Kidney glomerular epithelial cell (primary cell): Measurements from ENCODE around the gene DPP6.

ENCODE experiments used
- DNase-seq: peaks from one replicate; lab custom pipeline; 2025; lab: John Stamatoyannopoulos, UW

Gene DPP6

DNA sequence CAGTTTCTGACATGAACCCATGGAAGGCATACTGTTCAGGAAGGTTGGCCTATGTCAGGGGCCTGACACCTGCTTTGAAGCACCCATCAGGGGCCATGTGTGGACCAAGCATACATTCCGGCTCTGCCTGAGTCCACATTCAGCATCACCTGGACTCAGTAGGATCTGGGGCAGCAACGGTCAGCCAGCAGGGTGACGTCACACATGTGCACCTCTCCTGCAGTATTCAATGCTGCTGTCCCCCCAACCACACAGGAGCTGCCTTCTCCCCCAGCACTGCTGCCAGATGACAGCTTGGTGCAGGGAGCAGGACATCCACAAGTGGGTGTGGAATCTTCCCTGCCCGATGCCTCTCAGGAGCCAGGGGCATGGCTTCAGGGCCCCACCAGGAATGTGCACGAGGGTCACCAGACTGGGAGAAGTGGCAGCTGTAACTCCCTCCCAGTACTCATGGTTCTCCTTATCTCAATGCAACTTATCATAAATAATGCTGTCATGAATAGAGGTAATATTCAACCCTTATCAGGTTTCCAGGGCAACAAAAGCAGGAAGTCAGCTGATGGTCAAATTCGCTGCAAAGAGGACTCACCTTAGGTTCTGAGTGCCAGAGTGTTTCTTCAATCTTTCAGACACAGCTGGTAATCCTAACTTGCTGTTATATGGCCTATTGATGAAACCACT lies 657.8 kb downstream of the DPP6 start:
- no peak for DNase-seq

DNA sequence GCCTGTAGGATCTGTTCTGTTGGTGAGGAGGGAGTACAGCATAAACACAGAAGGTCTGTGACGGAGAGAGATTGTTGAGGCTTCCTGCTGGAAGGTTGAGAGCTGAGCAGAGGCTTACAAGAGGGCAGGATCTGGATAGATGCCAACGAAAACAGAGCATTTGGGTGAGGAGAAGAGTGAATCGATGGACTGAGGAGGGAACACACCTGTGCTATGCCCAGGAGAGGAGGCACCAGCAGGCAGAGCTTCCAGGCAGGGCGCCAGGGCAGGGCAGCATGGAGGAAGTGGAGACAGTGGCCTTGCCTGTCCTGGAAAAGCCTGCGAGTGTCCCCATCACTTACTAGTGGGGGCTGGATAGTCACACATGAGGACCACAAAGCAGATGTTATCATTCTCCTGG lies 667.8 kb downstream of the DPP6 start:
- no peak for DNase-seq

DNA sequence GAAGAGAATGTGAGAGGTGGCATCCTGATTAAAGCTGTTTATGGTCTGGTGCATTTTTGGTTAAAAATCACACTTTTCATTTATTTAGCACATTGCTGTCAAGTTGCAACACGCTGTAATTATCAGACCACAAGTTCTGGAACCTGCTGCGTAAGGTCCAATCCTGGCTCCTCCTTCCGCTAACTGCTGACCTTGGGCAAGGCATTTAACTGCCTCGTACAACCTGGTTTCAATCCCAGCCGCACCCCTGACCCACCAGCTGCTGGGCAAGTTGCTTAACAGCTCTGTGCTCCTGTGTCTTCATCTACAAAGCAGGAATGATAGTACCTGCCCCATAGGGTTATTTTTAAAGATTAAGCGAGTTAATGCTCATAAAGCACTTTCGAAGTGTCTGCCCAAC lies 668.9 kb downstream of the DPP6 start:
- DNase-seq: no peak

DNA sequence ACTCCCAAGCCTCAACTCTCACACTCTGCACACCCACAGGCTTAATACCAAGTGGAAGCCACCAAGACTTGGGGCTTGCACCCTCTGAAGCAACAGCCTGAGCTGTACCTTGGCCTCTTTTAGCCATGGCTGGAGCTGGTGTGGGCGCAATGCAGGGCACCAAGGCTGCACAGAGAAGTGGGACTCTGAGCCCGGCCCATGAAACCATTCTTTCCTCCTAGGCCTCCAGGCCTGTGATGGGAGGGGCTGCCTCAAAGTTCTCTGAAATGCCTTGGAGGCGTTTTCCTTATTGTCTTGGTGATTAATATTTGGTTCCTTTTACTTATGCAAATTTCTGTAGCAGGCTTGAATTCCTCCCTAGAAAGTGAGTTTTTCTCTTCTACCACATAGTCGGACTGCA lies 674.2 kb downstream of the DPP6 start:
- no peak for DNase-seq

DNA sequence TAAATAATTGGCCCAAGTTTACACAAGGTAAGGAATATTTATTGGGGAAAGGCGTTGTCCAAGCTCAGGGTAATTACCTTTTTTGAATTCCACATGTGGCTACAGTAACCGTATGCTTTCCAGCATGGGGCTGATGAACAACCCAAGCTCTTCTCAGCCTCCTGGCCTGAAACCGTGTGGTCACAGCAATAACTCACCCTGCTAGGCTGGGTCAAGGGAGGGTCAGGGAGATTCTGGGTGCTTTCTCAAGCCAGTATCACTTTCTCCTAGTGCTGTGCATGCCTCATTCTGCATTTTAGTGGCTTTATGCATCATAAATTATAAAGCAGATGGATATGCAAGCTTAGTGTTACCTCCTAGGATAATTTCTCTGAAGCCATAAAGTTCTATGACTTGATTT lies 676.9 kb downstream of the DPP6 start:
- DNase-seq: no peak

DNA sequence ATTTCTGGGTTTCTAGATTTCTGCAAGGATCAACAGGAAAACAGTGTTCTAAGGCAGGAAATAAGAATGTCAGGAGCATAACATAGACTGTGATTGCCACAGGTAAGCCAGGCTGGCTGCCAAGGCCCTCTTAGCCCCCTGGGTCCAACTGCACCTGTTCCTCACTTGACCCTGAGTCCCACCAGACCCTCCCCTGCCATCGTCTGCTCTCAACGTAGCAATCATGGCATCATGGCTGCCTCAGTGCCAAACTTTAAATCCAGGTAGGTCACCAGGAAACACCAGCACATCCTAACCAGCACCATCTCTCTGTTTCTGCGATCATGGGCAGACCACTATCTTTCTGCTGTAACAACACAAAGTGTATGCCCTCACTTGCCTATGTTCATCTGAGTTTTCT lies 683.6 kb downstream of the DPP6 start:
- no peak for DNase-seq

DNA sequence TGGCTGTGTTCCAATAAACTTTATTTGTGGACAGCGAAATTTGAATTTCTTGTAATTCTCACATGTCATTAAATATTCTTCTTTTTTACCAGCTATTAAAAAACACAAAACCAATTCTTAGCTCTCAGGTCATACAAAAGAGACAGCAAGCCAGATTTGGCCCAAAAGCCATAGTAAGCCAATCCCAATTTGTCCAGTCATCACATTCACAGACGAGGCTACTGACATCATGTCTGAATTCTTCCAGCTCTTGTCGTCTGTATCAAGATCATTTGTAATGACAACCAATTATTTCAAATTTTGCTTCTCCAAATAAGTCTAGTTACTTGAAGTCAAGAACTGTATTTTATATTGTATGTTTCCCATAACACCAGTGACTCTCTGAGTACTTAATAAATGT lies 684.2 kb downstream of the DPP6 start:
- DNase-seq: no peak

DNA sequence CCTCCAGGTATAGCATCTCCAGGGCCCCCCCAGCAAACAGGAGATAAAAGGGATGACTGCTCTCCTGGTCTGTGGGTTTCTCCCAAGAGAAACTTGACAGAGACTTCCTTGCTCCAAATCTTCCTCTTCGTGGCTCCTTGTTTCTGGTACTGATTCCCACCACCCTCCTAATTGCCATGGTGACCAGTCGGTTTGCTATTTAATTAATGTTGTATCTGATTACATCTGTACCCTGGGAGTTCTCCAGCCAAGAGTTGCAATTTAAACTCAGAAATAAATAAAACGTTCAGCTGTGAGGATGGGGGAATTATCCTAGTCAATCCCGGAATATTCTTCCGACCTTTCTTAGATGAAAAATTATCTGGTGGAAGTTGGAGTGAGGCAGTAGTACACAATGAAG lies 686.0 kb downstream of the DPP6 start:
- no peak for DNase-seq

DNA sequence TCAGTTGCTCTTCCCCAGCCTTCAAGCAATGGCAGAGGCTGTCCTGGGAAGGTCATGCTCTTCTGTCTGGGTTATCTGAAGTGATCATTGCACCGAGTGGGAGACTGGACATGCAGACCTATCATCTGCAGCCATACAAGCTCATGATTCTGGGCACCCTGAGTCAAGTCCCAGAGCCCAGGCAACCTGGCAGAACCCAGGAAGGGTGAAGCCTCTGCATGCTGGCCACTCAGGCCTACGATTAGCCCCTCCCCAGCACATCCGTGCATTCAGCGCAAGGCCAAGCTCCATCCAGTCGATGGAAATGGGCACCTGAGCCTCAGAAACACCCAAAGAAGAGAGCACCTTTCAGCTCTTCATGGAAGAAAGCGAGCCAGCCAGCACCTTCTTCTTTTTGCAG lies 688.9 kb downstream of the DPP6 start:
- no peak for DNase-seq

DNA sequence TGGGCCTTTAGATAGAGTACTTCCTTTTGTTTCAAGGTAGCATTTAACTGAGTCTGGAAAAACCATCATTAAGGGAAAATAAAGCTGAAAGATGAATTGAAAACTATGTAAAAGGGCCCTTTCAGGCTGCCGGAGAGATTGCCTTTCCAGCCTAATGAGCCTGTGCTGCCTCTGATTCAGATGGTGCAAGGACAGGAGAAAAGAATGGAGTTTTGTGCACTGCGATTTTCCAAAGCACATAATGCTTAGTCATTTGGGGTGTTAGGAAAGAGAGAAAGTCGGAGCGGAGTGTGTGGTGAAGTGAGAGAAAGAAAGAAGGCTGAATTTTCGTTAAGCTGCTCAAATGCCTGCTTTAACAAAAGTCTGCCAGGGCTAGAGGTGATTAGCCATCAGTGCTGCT lies 691.0 kb downstream of the DPP6 start:
- no peak for DNase-seq

DNA sequence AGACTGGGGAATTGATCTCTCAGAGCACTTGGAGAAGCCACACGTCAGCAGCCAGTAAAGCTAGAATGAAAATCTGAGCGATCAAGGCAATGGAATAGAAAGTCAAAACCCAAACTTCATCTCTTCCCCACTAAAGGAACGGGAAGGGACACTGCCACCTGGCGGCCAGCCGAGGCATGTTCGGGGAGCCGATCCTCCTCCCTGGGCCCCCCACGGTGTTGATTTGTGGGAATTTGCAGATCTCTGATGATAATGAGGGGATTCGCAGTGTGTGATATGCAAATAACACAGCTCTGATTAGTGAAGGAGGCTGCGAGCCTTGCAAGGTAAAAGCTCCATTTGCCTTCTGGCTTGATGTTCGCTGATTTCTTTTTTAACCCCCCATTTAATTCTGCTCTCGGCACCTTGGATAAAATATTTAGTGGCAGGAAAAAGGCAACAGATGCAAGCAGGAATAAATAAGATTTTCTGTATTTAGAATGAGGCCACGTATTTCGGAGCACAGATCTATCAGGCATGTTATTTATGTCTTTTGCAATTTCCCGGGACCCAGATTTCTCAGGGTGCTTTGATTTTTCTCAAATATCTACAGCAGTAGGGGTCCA lies 692.2 kb downstream of the DPP6 start:
- DNase-seq: no peak

DNA sequence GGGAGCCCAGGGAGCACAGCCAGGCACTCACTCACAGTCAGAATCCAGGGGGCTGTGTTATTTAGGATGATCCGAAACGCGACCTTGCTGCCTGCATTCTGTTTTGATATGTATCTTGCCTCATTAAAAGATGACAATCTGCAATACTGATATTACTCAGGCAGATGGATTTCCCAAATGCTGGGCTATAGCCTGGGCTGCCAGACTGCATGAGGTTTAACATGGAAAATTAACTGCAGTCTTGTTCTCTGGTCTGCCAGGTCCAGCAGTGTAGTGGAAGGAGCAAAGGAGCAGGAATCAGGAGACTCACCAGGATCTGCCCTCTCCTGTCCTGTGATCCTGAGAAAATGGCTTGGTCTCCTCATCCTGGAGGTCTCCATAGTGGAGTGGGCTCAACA lies 692.7 kb downstream of the DPP6 start:
- DNase-seq: no peak

DNA sequence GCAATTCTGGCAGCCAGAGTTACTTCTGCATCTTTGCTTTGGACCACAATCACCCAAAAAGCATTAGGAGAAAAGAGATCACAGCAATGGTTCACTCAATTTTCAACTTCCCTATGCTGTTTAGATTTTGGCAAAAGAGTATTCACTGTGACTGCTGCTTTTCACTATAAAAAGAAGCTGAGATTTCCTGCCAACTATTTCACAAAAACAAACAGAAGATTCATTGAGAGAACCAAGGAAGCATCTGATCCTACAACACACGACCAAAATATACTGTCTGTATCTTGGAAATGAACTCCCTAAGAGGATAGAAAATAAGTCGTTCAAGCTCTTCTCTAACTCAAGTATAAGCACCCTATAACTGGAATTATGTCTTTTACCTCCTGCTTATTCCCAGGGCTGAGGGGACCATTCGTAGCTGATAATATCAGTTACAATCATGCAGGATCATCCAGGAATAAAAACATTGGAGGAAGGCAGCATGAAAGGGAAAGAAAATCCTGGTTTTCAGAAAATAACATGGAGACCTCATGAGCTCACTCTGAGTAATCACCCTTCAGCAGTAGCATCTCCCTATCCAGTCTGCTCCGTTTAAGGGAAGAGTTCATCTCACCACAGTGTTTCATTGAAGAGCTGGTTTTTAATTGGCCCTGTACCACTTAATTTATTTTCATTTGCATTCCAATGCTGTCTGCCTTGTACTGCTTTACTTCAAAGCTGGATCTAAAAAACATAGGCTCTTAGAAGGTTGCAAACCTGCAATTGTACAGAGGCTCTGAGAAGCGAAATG lies 694.6 kb downstream of the DPP6 start:
- no peak for DNase-seq

DNA sequence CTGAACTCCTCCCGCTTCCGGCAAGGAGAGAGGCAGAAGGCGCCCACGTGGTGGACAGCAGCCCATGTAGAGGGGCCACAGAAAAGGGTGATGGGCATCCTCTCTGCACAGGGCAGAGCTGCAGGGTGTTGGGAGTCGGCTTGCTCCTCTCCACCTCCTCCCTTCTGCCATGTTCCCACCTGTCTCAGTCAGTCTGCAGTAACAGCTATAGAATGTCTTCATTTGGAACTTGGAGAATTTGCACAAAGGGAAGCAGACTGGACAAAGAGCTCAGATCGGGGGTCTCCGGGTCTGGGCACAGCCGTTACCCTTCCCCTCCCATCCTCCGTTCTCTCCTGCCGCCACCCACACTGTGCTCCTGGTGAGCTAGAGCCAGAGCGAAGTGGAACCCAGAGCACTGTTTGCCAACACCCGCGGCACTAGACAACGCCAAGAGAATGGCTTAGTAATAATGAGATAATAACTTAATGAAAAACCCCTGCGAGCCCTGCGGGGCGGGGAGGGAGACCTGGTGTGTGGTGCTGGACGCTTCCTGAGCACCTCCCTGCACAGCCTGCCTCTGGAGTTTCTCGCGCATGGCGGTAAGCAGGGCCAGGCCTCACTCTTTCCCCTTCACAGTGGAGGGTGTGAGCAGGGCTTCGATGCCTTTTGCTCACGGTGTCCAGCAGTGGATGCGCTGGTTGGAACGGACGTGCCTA lies 696.0 kb downstream of the DPP6 start:
- DNase-seq: no peak

DNA sequence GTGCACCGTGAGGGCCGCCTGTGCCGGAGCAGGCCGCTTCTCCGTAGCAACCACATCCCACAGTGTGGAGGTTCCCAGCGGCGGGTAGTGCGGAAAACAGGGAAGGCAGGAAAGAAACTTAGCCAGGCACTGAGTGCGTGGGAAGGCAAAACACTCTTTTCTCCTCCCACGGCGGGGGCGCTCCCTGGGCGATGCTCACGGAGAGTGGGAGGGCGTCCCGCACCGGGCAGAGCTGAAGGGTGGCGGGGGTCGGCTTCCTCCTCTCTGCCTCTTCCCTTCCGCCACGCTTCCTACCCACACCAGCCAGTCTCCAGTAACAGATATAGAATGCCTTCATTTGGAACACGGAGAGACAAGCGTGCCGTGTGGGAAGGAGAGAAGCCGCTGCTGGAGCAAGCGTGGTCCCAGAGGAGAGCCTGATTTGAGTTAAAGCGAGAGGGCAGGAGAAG lies 698.2 kb downstream of the DPP6 start:
- DNase-seq: no peak

DNA sequence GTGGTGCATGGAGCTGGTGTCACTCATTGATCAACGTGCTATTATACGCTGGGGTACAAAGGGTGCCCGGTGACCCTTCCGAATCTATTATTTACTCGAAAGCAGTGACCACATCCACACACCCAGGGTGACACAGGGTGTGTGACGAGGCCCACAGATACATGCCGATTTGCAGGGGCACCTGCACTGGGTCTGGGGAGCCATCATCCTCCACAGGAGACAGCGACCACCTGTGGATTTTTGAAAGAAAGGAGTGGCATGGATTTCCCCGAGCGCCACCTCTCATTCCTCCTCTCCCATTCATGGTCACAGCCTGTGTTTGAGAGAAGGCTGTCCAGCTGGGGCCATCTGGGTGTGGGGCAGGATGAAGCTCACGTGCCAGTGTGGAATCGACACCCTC lies 701.0 kb downstream of the DPP6 start:
- no peak for DNase-seq

DNA sequence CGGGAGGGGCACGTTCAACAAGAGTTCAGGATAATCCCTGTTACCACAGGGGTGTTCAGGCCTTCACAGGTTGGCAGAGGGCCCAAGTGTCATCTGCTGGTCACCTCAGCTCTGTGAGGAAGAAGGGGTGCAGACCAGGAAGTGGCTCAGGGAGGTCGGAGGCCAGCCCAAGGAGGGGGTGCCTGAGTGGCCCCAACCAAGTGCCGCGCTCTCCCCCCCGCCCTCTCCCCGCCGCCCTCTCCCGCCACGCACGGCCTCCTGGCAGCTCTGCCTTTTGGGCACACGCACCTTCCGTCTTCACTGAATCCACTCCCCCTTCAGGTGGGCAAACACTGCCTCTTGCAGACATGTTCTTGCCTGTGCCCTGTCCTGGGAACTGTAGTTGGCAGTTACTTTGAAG lies 705.6 kb downstream of the DPP6 start:
- no peak for DNase-seq

DNA sequence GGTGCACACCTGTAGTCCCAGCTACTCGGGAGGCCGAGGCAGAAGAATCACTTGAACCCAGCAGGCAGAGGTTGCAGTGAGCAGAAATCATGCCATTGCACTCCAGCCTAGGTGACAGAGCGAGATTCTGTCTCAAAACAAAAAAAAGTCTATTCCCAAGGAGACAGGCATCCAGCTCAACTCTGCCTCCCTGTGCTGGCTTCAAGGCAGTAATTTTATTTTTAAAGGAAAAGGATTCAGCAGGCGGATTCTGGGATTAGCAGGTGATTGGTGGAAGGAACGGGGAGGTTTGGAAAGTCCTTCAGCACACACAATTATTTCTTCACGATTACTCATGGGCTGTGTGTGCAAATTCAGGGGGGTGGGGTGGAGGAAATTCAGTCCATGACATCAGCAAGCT lies 707.8 kb downstream of the DPP6 start:
- DNase-seq: no peak

DNA sequence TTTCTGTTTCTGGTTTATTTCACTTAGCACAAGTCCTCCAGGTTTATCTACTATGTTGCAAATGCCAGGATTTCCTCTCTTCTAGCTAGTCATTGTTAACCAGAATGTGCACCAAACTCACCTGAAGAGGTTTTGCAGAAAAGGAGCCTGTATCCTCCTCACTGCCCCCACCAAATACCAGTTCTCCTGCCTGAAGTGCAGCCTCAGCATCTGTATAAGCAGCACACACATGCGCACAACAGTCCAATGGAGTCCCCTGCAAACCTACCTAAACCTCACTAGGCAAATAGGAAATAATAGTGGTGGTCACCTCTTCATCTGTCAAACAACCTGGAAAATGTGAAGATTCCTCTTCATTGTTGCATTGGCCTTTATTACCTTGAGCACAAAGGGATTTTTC lies 712.9 kb downstream of the DPP6 start:
- DNase-seq: no peak

DNA sequence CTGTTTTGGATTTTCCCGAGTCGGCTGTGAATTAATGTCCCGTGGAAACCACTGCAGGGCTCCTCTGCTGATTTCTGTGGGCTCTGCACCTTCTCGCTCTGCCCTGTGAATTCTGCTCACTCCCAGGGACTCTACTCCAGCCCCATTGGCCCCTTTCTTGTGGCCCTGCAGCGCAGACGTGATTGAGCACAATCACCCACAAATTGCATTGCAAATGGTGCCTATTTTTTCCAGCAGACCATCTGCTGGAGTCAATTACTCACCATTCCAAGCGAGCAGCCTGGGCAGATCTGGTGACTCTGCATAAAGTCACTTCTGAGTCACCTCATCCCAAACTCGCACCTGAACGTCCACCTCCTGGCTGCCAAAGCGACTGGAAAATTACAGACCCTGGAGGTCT lies 714.9 kb downstream of the DPP6 start:
- DNase-seq: no peak

DNA sequence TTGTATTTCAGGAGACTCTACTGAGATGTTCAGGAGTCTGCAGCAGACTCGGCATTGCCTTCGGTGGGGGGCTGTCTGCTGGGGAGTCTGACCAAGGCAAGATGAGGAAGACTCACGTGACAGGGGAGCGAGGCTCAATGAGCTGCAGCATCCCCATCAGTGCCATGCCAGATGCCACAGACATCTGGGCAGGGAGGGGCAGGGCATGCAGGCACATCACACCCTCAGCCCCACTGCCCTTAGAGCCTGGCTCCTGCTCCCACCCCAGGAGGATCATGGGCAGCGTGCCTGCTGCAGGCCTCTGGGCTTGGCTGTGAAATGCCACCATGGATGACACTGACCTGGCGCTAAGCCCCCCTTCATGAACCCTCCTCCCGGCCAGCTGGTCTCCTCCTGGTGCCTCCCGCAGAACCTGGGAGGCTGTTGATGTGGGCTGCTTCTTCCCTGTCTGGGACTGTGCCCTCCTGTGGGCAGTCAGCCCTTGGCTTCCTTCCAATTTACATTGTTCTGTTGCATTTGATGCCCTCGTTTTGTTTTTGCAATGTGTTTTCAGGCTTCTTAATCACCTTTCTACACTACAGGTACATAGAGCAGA lies 715.7 kb downstream of the DPP6 start:
- no peak for DNase-seq

DNA sequence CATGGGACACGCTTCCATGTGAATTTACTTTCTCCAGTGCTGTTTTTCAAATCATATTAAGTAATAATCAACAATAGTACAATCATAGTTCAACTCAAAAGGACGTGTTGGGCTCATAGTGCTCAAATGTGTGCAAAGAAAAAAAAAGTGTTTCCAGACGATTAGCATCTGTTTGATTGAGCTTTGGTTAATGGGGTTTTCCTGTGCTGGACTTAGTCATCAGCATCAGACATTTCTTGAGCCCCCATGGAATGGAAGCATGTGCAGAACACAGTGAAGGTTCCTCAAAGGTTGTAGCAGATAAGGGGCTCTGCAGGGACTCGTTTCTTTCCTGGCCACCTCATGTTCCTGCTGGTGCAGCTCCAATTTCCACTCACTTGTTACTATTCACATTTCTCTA lies 716.8 kb downstream of the DPP6 start:
- no peak for DNase-seq
